Activated CD8-positive, alpha-beta memory T cell treated with anti-CD3 and anti-CD28 coated beads, Interleukin-2, amount 50 U/mL, for 1 hour (primary cell): ENCODE results near the gene ITPR3.

Source experiments
- DNase-seq: peaks from one replicate; pipeline ENCODE4 v3.0.0-alpha.2; 2020; ENCODE audit errors: extremely low read depth

ITPR3 gene

DNA sequence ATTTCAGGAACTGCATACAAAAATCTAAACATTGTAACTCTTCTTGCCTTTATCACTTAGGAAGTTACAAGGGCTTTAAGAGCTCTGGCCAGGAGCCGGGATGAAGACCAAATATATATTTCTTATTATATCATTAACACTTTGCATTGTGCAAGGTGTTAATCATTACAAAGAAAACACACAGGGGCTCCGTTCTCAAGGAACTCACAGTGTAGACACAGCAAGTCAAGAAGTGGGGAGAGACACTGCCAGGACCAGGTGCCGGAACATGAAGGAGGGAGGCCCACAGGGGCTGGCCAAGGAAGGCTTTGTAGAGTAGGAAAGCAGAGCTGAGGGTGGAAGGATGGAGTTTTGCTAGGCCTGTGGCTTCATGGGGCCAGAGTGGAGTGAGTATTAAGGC is 17.4 kb downstream of the ITPR3 start:
- DNase-seq = no peak

DNA sequence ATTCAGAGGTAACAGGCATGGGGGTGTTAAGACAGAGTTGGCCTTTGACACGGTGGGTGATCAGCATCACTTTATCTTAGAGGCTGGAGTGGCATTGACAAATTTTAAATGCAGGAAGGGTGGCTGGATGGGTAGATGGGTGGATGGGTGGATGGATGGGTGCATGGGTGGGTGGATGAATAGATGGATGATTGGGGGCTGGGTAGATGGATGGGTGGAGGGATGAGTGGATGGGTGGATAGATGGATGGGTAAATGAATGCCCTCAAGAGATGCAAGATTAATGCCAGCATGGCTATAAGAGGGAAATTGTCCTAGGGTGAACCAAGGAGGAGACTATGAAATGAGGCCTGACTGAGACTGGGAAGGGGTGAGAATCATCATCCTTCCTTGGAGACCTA is 18.4 kb downstream of the ITPR3 start:
- no peak for DNase-seq

DNA sequence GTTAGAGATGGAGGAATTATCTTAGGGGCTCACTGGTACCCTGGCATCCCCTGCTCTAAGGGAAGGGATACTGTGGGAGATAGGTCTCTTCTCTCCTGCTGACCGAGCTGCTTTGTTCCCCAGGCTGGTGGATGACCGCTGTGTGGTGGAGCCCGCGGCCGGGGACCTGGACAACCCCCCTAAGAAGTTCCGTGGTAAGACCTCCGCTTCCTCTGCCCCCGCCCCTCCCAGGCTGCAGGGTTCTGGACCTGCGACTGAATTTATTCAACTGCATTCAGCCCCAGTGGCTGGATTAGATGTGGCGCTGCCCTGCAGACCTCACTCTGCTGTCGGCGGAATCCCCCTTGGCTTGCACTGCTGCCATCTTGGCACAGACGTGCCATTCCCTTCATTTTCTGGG is 19.2 kb downstream of the ITPR3 start:
- DNase-seq = no peak

DNA sequence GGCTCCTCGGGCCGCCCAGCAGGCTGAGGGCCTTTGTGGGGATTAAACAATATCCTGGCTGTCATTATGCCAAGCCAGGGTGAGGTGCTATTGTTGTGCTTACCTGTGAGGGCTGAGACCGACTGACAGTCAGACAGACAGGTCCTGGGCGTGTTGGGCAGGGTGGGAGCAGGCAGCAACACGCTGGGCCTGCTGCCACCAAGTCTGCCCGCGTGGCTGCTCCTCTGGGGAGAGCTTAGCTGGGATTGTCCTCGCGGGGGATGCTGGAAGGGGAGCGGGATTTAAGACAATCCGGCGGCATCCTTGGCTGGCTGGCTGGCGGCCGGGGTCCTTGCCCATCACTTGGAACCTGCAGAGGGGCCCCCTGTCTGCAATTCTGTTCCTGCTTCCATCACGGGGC is 20.0 kb downstream of the ITPR3 start:
- no peak for DNase-seq

DNA sequence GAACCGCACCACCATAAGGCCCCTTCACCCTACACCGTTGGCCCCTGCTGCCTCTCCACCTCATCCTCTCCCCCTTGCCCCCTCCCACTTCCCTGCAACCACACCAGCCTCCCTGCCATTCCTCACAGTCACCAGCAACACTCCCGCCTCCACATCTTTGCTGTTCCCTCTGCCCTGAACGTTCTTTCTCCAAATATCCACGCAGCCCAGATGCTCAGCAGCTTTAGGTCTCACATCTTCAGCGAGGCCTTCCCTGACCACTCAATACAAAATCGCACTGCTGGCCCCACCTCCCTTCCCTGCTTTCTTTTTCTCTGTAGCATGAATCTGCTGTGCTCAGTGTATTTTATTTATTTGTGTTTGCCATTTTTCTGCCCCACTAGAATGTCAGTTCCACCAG is 20.5 kb downstream of the ITPR3 start:
- DNase-seq = no peak

DNA sequence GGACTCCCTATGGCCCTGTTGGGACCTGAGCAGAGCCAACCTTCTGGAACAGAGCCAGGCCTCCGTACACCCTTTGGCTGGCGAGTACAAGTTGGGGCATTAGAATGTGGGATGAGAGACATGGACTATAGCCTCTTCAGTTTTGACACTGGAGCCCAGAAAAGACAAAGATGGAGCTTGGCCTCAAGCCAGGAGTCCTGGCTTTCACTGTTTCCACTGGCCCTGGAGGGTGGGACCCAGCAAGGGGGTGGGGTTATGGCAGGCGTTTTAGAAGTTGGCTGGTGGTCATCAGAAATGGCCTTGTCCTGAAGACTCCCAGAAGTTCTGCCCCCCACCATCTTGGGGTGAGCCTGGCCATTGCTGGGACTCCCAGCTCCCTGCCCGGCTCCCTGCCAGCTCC is 21.8 kb downstream of the ITPR3 start:
- DNase-seq = no peak

DNA sequence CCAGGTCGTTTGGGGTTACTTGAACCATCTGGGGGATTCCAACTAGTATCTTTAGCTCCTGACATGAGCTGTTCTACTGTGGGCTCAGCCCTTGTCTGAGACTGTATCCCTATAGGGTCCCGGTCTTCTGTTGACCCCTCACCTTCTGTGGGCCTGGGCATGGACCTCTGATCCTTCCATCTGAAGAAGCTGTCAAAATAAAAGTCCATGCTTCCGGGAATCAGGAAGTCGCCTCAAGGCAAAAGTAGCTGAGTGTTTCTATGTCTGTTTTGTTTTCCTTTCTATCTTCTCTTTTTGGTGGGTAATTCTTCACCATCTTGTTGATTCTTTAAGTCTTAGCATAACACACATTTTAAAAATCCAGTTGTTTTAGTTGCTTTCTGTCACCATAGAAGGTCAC is 30.3 kb downstream of the ITPR3 start:
- no peak for DNase-seq

DNA sequence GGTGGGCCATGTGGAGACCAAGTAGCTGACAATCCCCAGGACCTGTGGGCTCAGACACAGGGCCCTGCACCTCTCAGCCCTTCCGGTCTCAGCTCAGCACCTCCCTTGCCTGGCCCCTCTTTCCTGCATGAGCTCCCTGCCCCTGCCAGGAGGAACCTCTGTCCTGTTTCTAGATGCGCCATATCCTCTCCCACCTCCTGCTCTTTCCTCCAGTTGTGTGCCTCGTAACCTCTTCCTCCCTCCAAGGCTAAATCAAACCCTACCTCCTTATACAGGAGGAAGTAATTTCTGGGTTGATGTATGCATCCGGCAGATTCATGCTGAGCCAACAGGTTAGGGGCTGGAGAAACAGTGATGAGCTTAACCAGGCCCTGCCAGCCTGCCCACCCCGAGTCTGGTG is 30.9 kb downstream of the ITPR3 start:
- no peak for DNase-seq

DNA sequence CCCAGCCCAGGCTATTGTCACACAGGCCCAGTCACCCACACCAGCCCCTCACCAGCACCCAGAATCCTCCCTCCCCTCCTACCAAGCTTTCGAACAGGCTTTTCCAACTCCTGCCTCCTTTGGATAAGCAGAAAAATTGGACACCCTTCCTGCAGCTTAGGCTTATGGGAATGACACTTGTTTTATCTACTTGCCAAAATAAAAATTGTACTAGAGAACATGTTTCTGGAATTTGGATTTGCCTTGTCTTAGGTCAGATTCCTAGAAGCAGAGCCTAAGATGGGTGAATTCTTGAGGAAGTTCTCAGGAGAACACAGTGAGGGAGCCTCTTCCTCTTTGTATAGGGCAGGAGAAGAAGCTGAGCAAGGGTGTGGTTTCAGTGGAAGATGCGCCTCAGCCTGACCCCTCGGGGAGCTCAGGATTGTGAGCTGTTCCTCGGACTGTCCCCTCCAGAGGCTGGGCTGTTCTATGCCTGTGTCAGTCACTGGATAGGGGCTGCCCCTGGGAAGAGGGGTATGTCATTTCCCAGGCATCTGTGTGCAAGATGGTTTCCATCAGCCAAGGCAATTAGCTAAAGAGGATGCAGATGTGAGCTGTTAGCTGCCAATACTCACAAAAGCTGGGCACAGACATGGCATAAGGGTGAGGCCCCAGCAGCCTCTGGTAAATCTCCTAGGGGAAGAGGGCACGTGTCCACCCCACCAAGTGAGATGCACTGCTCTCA is 33.9 kb downstream of the ITPR3 start:
- DNase-seq = no peak

DNA sequence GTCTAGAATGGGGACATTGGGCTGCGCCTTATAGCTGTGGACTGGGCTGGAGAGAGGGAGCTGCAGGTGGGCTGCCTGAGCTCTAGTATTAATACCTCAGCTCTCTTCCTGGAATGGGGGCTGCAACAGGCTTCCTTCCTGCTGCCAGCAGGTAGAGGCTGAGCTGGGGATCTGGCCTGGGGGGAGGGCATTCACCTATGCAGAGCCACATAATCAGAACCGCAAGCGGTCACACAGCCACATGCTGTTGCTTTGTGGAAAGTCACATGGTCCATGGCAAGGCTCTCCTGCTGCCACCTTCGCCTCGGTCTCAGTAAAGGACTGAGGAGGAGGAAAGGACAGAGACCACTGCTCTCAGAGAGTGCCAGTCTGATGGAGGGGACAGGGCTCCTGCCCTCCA is 35.7 kb downstream of the ITPR3 start:
- no peak for DNase-seq

DNA sequence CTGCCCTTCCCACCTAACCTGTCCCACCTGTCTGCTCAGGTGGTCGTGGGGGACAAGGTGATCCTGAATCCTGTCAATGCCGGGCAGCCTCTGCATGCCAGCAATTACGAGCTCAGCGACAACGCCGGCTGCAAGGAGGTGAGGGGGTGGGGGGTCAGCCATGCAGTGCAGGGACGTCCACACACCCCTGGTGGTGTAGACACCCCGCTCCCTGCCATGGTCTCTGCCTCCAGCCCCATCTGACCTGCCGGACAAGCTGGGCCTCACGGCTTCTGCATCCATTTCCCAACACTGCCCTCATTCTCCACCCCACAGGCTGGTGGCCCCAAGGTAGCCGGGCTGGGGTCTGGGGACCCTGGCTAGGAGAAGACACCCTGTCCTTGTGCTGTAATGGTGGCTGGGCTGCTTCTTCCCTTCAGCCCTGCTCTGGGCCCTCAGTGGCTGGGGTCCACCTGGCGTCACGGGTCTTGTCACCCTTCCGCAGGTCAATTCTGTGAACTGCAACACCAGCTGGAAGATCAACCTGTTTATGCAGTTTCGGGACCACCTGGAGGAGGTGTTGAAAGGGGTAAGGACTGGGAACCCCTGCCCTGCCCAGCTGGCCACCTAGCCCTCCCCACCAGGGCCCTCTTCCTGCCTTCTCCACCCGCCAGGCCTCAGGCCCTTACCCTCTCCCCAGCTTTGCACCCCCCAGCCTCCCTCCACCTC is 38.0 kb downstream of the ITPR3 start:
- no peak for DNase-seq

DNA sequence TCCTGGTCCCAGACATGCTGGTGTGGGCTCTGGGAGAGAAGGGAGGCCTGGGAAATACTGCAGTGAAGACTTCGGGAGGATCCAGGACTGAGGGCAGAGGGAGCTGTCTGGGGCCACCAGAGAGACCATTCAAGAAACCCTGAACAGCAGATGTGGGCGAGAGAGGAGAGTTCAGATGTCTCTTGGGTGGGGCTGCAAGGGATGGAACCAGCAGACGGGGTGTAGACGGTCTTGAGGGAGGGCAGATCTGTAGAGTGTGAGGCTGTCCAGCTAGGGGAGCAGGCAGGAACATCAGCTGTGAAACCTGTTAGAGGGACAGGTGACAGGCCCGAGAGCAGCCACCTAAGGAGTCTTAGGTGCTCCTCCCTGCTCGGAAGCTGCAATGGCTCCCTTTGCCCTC is 38.9 kb downstream of the ITPR3 start:
- DNase-seq = no peak

DNA sequence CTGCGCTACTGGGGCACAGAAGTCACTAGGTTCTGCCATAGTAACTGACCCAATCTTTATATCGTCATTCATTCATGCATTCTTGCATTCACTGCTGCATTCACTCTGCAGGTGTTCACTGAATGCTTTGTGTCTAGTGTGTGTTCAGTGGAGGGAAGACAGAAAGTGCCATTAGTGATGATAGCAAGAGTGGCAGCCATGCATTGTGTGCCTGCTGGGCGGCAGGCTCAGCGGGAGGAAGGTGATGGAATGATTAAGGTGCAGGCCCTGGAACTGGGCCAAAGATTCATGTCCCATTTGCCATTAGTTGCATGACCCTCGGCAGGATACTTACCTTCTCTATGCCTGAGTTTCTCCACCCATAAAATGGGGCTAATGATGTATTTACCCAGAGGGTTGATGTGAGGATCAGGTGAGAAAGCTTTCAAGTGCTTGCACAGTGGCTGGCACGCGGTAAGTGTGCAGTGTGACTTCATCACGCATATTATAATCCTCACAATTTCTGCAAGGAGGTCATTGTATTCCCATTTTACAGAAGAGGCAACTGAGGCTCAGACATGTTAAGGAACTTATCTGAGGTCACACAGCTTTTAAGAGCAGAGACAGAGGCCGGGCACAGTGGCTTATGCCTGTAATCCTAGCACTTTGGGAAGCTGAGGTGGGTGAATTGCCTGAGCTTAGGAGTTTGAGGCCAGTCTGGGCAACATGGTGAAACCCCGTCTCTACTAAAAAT is 40.1 kb downstream of the ITPR3 start:
- no peak for DNase-seq

DNA sequence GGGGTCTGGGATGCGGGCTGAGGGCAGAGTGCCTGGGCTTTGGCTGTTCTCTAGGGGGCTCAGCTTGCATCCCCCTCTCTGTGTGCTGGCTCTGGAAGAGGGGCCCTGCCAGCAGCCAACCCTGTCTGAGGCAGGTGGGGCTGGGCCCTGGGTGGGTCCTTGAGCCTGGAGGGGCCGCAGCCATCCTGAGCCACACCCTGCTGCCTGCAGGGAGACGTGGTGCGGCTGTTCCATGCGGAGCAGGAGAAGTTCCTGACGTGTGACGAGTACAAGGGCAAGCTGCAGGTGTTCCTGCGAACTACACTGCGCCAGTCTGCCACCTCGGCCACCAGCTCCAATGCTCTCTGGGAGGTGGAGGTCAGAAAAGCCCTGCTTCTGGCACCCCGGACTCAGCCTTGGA is 41.2 kb downstream of the ITPR3 start:
- no peak for DNase-seq

DNA sequence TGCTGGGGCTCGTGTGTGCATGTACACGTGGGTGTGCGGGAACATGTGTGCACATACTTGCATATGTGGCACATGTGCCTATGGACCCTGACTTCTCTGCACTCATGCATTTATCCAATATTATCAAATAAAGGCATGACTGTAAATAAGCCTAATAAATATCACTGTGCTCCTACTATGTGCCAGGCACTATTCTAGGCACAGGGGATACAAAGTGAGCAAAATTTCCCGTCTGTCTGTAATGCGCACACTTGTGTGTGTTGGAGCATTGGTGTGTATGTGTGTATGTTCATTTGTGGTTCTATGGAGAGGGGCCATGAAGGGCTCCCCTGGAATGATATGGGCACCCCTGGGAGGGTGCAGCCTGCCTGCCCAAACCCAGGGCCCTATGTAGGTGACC is 41.9 kb downstream of the ITPR3 start:
- no peak for DNase-seq

DNA sequence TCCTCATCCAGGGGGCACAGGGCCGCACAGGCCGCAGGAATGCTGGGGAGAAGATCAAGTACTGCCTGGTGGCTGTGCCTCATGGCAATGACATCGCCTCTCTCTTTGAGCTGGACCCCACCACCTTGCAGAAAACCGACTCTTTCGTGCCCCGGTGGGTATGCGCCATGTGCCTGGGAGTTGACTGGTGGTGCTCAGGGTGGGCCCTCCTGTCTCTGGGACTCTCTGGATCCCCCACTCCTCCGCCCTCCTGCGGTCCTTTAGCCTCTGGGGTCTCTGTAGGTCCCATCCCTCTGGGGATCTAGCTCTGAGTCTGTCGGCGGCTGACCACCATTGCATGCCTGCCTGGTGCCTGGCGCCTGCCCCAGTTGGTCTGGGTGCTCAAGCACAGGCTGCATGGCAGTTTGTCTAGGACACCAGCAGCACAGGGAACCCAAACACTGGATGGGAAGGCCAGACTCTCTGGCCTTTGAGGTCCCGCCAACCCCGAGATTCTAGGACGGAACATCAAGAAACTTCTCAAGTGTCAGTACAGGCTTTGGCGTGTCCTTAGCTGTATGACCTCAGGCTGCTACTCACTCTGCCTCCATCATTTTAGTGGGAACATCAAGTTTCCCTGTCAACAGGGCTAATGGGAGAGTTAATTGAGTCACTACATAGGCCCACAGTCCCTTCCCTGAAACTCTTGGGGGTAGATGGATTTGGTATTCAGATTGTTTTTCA is 42.8 kb downstream of the ITPR3 start:
- DNase-seq = no peak

DNA sequence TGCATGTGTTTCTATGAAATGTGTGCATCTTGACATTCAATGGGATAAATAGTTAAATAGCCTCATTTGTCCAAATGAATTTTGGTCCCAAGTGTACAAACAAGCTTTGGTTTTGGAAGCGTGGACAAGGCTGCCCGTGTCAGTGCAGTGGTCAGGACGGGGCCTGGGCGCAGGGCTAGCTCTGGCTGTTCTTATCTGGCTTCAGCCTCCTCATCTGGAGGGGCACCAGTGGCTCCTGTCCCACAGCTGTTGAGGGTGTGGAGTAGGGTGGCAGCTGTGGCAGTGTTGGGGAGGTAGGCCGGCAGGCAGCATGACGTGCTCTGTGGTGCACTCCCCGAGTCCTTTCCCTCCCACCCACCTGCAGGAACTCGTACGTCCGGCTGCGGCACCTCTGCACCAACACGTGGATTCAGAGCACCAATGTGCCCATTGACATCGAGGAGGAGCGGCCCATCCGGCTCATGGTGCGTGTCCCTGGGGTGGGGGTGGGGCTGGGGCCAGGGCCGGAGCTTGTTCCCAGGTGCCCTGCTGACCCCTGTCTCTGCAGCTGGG is 43.5 kb downstream of the ITPR3 start:
- DNase-seq = no peak

DNA sequence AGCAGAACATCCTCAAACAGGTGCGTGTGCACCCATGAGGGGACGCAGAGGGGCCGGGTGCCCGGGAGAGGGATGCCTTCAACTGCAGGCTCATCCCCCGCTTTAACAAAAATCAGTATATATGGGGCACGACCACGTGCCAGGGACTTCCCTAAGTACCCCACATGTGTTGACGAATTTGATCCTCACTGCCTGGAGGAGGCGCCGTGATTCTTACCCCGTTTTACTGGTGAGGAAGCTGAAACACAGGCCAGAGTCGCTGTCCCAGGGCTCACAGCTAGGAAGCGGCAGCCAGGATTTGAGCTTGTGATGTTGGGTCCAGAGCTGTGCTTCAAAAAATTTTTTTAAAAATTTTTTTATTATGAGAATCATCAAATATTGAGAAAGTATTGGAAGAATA is 44.8 kb downstream of the ITPR3 start:
- DNase-seq = no peak

DNA sequence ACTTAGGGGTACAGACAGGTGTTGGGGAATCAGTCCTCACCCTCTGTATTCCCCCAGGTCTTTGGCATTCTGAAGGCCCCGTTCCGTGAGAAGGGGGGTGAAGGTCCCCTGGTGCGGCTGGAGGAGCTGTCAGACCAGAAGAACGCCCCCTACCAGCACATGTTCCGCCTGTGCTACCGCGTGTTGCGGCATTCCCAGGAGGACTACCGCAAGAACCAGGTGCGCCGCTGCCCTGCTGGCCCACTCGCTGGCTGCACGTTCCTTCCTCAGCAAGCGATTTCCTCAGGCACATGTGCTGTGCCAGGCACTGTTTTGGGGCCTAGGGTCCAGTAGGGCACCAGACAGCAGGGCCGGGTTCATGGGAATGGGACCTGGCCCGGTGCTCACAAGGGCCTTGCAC is 46.0 kb downstream of the ITPR3 start:
- no peak for DNase-seq

DNA sequence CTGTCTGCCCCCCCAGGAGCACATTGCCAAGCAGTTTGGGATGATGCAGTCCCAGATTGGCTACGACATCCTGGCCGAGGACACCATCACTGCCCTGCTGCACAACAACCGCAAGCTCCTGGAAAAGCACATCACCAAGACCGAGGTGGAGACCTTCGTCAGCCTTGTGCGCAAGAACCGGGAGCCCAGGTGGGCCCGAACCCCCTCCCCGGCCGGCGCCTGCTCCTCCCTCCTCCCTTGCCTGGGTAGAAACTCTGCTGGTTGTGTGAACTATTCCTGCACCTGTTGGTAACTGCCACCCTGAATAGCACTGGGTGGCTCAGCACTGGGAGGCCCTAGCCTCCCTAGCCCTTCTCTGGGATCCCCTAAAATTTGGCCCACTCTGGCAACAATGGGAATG is 46.7 kb downstream of the ITPR3 start:
- no peak for DNase-seq

DNA sequence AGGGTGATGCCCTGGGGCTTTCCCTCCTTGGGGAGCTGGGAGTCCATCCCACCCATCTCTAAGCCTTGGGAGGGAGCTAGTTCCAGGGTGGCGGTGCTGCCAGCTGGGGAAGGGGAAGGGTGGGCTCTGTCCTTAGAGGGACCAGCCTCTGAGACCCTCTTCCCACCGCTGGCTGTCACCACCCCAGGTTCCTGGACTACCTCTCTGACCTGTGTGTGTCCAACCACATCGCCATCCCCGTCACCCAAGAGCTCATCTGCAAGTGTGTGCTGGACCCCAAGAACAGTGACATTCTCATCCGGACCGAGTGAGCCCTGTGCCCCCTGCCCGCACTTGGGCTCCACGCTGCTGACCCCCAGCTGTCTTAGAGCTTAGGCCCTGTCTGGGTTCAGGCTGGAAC is 47.2 kb downstream of the ITPR3 start:
- no peak for DNase-seq

DNA sequence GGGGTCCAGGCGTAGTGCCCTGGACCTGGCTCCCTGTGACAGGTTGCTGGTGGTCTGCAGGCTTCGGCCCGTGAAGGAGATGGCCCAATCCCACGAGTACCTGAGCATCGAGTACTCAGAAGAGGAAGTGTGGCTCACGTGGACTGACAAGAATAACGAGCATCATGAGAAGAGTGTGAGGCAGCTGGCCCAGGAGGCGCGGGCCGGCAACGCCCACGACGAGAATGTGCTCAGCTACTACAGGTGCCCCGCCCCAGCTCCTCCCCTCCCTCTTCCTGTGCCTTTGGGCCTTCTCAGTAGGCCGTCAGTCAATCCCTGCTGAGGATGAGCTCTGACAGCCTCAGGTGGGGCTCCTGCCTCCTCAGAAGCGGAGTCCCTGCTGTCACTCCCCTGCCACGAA is 47.8 kb downstream of the ITPR3 start:
- DNase-seq = no peak
